ENCODE measurements around the gene SIAH3. TPM values are rescaled to one million over a fixed set of nuclear protein-coding genes. Genes with fewer than 3 reads are reported as not detected.

Gene SIAH3
- total RNA-seq, 1 experiment from 2014 or later: not detected

- RAD21 ChIA-PET (ENCODE audit: low non-redundant PET in 1 of 2, low total read pairs in 2 of 2, uncharacterized antibody in 2 of 2, unreplicated experiment in 2 of 2): no interaction called here
- no peak for ATAC-seq
- H3K36me3 ChIP-seq (ENCODE audit: control insufficient read depth in 1 of 2, insufficient read depth in 2 of 2, low read length in 2 of 2): no peaks in the 10 kb centered on the region
Measured at GRCh38 chr13:45778882-45779281, 72.7 kb downstream of the SIAH3 start.

More at GRCh38 chr13:45778882-45779281, 72.7 kb downstream of the SIAH3 start:
- Histone ChIP-seq H3K9ac (ENCODE audit: low read length) (no peak overlapping the region), H3K4me3 (replicated peaks in 1 of 2; ENCODE audit: low read depth in 1 of 2, low read length in 2 of 2) (no peak overlapping the region), H2AFZ (ENCODE audit: low read depth, low read length, poor library complexity, severe bottlenecking) (no peak overlapping the region), H3K27ac (ENCODE audit: low read depth, low read length) (no peak overlapping the region), H3K9me3 (ENCODE audit: control insufficient read depth in 1 of 2, insufficient read depth in 1 of 2, low read depth in 1 of 2, low read length in 2 of 2) (no peaks in the 10 kb centered on the region), H3K27me3 (ENCODE audit: insufficient read depth, low read length) (no peaks in the 10 kb centered on the region), H4K20me1 (ENCODE audit: insufficient read depth) (no peaks in the 10 kb centered on the region), H3K4me2 (ENCODE audit: low read length) (no peak overlapping the region), H3K79me2 (ENCODE audit: insufficient read depth, low read length) (no peaks in the 10 kb centered on the region), H3K4me1 (ENCODE audit: control insufficient read depth in 1 of 2, insufficient read depth in 2 of 2, low read length in 2 of 2) (no peaks in the 10 kb centered on the region), H3K9me2 (ENCODE audit: insufficient read depth) (no peaks in the 10 kb centered on the region)
- CTCF ChIA-PET: no interaction called here
- BruUV-seq (replicated peaks): no TSS peak
- intact Hi-C loops (cut with micrococcal nuclease): no loop called here
- POLR2A ChIA-PET: no interaction called here
- no peak for DNase-seq (ENCODE audit: low read depth, low spot score)
- no peak for TF ChIP-seq RAD21 (IDR thresholded peaks at IDR 0.05; ENCODE audit: low read depth)
- no peak for TF ChIP-seq EZH2phosphoT487 (IDR thresholded peaks at IDR 0.05; ENCODE audit: borderline replicate concordance)
- no peak for TF ChIP-seq MAX (IDR thresholded peaks at IDR 0.05)
- TF ChIP-seq ZNF274 (IDR thresholded peaks at IDR 0.05; ENCODE audit: low read depth, low read length): no peak
- no peak for TF ChIP-seq EGR1 (IDR thresholded peaks at IDR 0.05; ENCODE audit: low read depth)
- no peak for TF ChIP-seq SP1 (IDR thresholded peaks at IDR 0.05; ENCODE audit: low read depth)
- no peak for TF ChIP-seq JUND (IDR thresholded peaks at IDR 0.05)
- no peak for TF ChIP-seq SRF (IDR thresholded peaks at IDR 0.05; ENCODE audit: low read depth)
- TF ChIP-seq POLR2A (IDR thresholded peaks at IDR 0.05; ENCODE audit: borderline replicate concordance, extremely low read depth, insufficient read depth, insufficient read length): no peak
- TF ChIP-seq REST (IDR thresholded peaks at IDR 0.05; ENCODE audit: low read depth): no peak
- TF ChIP-seq FOSL1 (IDR thresholded peaks at IDR 0.05; ENCODE audit: low read depth): no peak
- TF ChIP-seq CEBPB (IDR thresholded peaks at IDR 0.05; ENCODE audit: low read depth): no peak
- no peak for TF ChIP-seq ZBTB33 (IDR thresholded peaks at IDR 0.05; ENCODE audit: extremely low read depth, insufficient replicate concordance, low read length)
- TF ChIP-seq SIN3A (IDR thresholded peaks at IDR 0.05; ENCODE audit: low read depth): no peak
- TF ChIP-seq ATF3 (IDR thresholded peaks at IDR 0.05): no peak
- no peak for TF ChIP-seq POLR2AphosphoS5 (IDR thresholded peaks at IDR 0.05; ENCODE audit: low read depth, low read length)
- TF ChIP-seq ZFX (IDR thresholded peaks at IDR 0.05): no peak
- no peak for TF ChIP-seq CTCF (IDR thresholded peaks at IDR 0.05 in 2 of 3, conservative IDR thresholded peaks at IDR 0.05 in 1 of 3; ENCODE audit: borderline replicate concordance in 1 of 3, insufficient read depth in 1 of 3, low read depth in 2 of 3, low read length in 2 of 3)
